Stimulated activated naive CD8-positive, alpha-beta T cell treated with anti-CD3 and anti-CD28 coated beads, Interleukin-15, amount 100 ng/mL, for 72 hours (primary cell): ENCODE data around the gene KRTAP21-1.

Experiments used
- ATAC-seq: fragments of 150-1000 bp; cut with Tn5 transposase; 2 replicates; pipeline ENCODE4 v1.10.0; 2021; ENCODE audit warnings: mild to moderate bottlenecking, moderate library complexity
- DNase-seq, 2 donors: peaks; one replicate each; pipeline ENCODE4 v3.0.0; 2021 to 2022
- H3K27ac Mint-ChIP-seq, 2 donors: one replicate each; pipeline ENCODE4 v1.8.0; 2022; ENCODE audit warnings: mild to moderate bottlenecking in 2 of 2, mixed read lengths in 2 of 2, moderate library complexity in 2 of 2
- H3K27me3 Mint-ChIP-seq: one replicate; pipeline ENCODE4 v1.8.0; 2022; ENCODE audit warnings: mixed read lengths
- H3K4me1 Mint-ChIP-seq: one replicate; pipeline ENCODE4 v1.8.0; 2022; ENCODE audit warnings: mild to moderate bottlenecking, mixed read lengths
- H3K4me3 Mint-ChIP-seq, 2 donors: one replicate each; pipeline ENCODE4 v1.8.0; 2022; ENCODE audit warnings: mild to moderate bottlenecking in 2 of 2, mixed read lengths in 2 of 2, moderate library complexity in 1 of 2
- H3K9me3 Mint-ChIP-seq, 2 donors: one replicate each; pipeline ENCODE4 v1.8.0; 2022; ENCODE audit warnings: mixed read lengths in 2 of 2

KRTAP21-1 gene

DNA sequence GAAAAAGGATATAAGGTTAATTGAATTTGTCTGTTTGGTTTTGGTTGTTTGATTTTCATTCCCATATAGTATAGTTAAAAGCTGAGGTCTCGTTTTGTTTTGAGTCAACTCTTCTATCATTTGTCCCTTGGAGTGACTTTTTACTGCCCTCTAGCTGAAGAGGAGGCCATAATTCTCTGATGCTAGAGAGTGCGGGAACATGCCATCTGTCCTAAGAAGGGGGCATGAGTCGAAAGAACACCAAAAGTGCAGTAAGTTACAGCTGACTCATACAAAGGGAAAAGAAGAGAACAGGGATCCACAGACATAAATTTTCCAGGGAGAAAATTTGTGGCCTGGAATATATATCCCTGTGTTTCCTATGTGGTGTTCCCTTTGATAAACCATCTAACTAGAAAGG lies 40.8 kb downstream of the KRTAP21-1 start:
- Mint-ChIP-seq H3K4me1 (peaks cover 24% of the 10 kb centered on the region), H3K27me3 (no peaks in the 10 kb centered on the region), H3K4me3 (no peak overlapping the region)

DNA sequence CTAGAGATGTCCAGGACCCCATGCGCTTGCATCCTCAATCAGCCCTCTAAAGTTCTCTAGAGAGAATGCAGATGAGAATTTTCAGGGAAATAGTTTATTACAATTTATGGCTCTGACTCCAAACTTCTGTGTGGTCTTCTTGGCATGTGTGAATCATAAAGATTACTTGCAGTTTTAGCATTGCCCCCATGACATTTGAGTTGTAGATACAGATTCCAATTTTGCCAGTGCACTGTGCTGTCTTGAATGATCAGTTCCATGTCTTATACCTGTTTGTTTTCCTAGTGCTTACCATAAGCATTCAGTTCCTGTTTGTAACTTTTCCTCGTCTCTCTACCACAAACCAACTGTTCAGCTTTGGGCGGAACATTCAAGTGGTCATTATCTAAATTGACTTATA lies 41.5 kb downstream of the KRTAP21-1 start:
- DNase-seq: no peak
- Mint-ChIP-seq H3K27ac (no peak overlapping the region), H3K4me1 (peaks cover 18% of the 10 kb centered on the region), H3K9me3 (peaks cover 16 to 19% of the 10 kb centered on the region in 2 donors), H3K4me3 (no peak overlapping the region), H3K27me3 (no peaks in the 10 kb centered on the region)
- ATAC-seq: no peak

More for the DNA sequence above, 40.8 kb downstream of the KRTAP21-1 start:
- DNase-seq (no peak), ATAC-seq (no peak)
- Mint-ChIP-seq H3K27ac (no peak overlapping the region), H3K9me3 (peaks cover 16 to 19% of the 10 kb centered on the region in 2 donors)

- peak in 1 of 2 donors; percentile 13 for DNase-seq
- Mint-ChIP-seq H3K9me3 (peaks cover 8 to 13% of the 10 kb centered on the region in 2 donors), H3K27me3 (peaks cover 4% of the 10 kb centered on the region), H3K27ac (no peak overlapping the region), H3K4me1 (peaks cover 5% of the 10 kb centered on the region), H3K4me3 (no peak overlapping the region)
- ATAC-seq: peak; percentile 74
Observed at GRCh38 chr21:30710499-30710898, 44.7 kb downstream of the KRTAP21-1 start.

DNA sequence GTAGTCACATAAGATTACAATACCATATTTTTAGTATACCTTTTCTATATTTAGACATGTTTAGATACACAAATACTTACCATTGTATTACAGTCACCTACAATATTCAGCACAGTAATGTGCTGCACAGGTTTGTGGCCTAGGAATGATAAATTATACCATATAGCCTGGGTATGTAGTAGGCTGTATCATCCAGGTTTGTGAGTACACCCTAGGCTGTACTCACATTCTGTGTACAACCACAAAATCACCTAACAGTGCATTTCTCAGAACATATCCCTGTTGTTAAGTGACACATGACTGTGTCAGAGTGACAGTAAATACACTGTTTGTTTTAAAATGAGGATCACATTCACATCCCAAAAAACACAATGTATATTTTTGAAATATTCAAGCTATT lies 47.8 kb downstream of the KRTAP21-1 start:
- no peak overlapping the region for H3K4me3 Mint-ChIP-seq
- H3K27me3 Mint-ChIP-seq: peaks cover 8% of the 10 kb centered on the region
- peaks cover 5% of the 10 kb centered on the region for H3K4me1 Mint-ChIP-seq
- peaks cover 8 to 13% of the 10 kb centered on the region in 2 donors for H3K9me3 Mint-ChIP-seq
- ATAC-seq (no peak), DNase-seq (no peak)
- no peak overlapping the region for H3K27ac Mint-ChIP-seq
